ENCODE results near the gene PCDHB11.
"Not testable (repeated sequence)": the region's sequence is repeated elsewhere in the genome, so short reads cannot be mapped to it uniquely, and the experiment has no call there.

The PCDHB11 gene

DNA sequence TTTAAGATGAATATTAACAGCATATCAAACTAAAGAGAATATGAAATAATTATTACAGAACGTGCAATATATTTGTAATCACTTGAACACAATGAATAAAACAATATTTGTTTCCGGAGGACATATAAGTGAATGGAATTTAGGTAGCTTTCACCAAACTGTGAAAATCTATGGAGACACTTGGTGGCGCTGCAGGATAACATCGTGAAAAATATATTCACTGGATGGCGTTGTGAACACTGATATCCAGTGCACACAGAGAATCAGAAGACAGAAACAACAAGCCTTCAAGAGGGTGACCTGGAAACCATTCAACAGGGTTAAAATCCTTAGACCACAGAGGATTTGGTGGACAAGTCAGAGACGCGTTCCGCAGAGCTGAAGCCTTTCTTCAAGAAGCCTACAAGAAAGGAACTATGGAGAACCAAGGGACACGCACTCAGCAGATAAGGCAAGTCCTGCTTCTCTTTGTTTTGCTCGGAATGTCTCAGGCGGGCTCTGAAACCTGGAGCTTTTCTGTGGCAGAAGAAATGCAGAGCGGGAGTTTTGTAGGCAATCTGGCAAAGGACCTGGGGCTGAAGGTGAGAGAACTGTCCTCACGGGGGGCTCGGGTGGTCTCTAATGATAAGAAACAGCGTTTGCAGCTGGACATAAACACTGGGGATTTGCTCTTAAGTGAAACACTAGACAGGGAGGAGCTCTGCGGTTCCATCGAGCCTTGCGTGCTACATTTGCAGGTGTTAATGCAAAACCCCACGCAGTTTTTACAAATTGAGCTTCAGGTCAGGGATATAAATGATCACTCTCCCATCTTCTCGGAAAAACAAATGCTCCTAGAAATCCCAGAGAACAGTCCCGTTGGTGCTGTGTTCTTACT is at the start of gene PCDHB11:
Gene PCDHB11 (plus strand): TSS at position 269 of the 877 bp plus-strand sequence. CDS start 148 bp downstream, at position 417.
- H3K4me3 ChIP-seq (ENCODE audit: low read depth, low read length): peak within 1 kb of the TSS; percentile 40
- no peak for DNase-seq (ENCODE audit: low read depth)
- TF ChIP-seq, protein P1, sequence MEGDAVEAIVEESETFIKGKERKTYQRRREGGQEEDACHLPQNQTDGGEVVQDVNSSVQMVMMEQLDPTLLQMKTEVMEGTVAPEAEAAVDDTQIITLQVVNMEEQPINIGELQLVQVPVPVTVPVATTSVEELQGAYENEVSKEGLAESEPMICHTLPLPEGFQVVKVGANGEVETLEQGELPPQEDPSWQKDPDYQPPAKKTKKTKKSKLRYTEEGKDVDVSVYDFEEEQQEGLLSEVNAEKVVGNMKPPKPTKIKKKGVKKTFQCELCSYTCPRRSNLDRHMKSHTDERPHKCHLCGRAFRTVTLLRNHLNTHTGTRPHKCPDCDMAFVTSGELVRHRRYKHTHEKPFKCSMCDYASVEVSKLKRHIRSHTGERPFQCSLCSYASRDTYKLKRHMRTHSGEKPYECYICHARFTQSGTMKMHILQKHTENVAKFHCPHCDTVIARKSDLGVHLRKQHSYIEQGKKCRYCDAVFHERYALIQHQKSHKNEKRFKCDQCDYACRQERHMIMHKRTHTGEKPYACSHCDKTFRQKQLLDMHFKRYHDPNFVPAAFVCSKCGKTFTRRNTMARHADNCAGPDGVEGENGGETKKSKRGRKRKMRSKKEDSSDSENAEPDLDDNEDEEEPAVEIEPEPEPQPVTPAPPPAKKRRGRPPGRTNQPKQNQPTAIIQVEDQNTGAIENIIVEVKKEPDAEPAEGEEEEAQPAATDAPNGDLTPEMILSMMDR (IDR thresholded peaks at IDR 0.05; ENCODE audit: control insufficient read depth, extremely low read depth, insufficient read depth): peak; percentile 56

DNA sequence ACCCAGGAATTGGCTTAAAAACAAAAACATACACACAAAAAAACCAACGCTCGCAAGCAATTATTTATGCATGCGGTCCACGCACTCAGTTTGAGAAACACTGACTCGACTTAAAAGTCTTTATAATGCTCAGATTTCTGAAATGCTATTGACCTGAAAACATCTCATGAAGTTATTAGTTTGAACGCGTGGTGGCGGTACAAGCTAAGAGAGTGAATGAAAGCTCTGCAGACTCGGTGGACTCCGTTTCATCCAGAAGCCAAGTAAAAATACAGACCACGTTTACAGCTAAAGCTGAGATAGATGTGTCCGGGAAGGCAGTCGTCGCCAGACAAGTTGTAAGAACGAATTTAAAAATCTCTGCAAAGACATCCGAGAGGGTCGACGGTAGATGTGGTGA is 49.6 kb upstream of the PCDHB11 start, which contains the start of gene PCDHB6:
Gene PCDHB6 (plus strand): TSS at position 246 of the 400 bp plus-strand sequence. CDS start 201 bp downstream, outside the sequence.
- no peak within 1 kb of the TSS for H3K4me3 ChIP-seq (ENCODE audit: low read depth, low read length)
- no peak for DNase-seq (ENCODE audit: low read depth)
- TF ChIP-seq, protein P1 (IDR thresholded peaks at IDR 0.05; ENCODE audit: control insufficient read depth, extremely low read depth, insufficient read depth): peak; percentile 32

DNA sequence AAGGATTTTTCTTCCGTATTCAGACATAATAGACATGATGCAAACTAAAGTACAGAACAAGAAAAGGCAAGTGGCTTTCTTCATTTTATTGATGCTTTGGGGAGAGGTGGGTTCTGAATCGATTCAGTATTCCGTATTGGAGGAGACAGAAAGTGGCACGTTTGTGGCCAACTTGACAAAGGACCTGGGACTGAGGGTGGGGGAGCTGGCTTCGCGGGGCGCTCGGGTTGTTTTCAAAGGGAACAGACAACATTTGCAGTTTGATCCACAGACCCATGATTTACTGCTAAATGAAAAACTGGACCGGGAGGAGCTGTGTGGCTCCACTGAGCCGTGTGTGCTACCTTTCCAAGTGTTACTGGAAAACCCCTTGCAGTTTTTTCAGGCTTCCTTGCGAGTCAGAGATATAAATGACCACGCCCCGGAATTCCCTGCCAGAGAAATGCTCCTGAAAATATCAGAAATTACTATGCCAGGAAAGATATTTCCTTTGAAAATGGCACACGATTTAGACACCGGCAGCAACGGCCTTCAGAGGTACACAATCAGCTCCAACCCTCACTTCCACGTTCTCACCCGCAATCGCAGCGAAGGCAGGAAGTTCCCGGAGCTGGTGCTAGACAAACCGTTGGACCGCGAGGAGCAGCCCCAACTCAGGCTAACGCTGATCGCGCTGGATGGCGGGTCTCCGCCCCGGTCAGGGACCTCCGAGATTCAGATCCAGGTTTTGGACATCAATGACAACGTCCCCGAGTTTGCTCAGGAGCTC is 49.0 kb upstream of the PCDHB11 start:
- TF ChIP-seq, protein P1 (IDR thresholded peaks at IDR 0.05; ENCODE audit: control insufficient read depth, extremely low read depth, insufficient read depth): no peak
- DNase-seq (ENCODE audit: low read depth): no peak
- H3K4me3 ChIP-seq (ENCODE audit: low read depth, low read length): no peak overlapping the region

DNA sequence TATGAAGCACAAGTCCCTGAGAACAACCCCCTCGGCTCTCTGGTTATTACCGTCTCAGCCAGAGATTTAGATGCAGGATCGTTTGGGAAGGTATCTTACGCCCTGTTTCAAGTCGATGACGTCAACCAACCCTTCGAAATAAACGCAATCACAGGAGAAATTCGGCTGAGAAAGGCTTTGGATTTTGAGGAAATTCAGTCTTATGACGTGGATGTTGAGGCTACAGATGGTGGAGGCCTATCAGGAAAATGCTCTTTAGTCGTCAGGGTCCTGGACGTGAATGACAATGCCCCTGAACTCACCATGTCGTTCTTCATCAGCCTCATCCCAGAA is 48.5 kb upstream of the PCDHB11 start:
- DNase-seq (ENCODE audit: low read depth): no peak
- TF ChIP-seq, protein P1 (IDR thresholded peaks at IDR 0.05; ENCODE audit: control insufficient read depth, extremely low read depth, insufficient read depth): no peak
- no peak overlapping the region for H3K4me3 ChIP-seq (ENCODE audit: low read depth, low read length)

DNA sequence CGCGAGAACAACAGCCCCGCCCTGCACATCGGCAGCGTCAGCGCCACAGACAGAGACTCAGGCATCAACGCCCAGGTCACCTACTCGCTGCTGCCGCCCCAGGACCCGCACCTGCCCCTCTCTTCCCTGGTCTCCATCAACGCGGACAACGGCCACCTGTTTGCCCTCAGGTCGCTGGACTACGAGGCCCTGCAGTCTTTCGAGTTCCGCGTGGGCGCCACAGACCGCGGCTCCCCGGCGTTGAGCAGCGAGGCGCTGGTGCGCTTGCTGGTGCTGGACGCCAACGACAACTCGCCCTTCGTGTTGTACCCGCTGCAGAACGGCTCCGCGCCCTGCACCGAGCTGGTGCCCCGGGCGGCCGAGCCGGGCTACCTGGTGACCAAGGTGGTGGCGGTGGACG is 47.8 kb upstream of the PCDHB11 start:
- H3K4me3 ChIP-seq (ENCODE audit: low read depth, low read length); DNase-seq (ENCODE audit: low read depth): not testable (repeated sequence)

DNA sequence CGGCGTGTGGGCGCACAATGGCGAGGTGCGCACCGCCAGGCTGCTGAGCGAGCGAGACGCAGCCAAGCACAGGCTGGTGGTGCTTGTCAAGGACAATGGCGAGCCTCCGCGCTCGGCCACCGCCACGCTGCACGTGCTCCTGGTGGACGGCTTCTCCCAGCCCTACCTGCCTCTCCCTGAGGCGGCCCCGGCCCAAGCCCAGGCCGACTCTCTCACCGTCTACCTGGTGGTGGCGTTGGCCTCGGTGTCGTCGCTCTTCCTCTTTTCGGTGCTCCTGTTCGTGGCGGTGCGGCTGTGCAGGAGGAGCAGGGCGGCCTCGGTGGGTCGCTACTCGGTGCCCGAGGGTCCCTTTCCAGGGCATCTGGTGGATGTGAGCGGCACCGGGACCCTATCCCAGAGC is 47.3 kb upstream of the PCDHB11 start:
- H3K4me3 ChIP-seq (ENCODE audit: low read depth, low read length); DNase-seq (ENCODE audit: low read depth): not testable (repeated sequence)

DNA sequence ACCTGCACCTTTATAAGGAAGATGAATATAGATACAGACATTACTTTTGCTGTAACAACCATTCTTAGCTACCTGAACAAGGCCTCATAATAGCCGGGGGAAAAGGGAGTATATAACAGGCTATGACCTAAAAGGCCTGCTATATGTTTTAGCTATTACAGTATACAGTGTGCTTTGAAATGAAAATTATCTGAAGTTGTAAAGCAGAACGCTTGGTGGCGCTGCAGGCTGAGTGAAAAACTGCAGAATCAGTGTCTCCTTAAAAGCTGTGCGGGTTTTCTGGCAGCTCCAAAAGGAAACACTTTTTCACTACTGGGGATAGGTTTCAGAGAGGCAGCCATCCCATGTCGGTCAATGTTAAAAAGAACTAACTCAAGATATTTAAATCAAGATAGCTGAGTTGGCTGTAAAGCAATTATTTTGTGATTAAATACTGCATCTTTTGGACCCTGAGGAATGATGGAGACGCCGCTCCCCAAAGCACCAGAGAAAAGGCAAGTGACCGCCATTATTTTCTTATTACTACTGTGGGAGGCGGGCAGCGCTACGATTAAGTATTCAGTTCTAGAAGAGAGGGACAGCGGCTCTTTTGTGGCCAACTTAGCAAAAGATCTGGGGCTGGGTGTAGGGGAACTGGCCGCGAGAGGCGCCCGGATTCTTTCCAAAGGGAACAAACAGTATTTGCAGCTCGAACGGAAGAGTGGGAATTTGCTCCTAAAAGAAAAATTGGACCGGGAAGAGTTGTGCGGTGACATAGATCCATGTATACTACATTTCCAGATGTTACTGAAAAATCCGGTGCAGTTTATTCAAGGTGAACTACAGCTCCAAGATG is 43.7 kb upstream of the PCDHB11 start:
- DNase-seq (ENCODE audit: low read depth): no peak
- H3K4me3 ChIP-seq (ENCODE audit: low read depth, low read length): no peak overlapping the region
- TF ChIP-seq, protein P1 (IDR thresholded peaks at IDR 0.05; ENCODE audit: control insufficient read depth, extremely low read depth, insufficient read depth): 0 out of 2 replicates have a peak, but pooled peaks have one; percentile 15

DNA sequence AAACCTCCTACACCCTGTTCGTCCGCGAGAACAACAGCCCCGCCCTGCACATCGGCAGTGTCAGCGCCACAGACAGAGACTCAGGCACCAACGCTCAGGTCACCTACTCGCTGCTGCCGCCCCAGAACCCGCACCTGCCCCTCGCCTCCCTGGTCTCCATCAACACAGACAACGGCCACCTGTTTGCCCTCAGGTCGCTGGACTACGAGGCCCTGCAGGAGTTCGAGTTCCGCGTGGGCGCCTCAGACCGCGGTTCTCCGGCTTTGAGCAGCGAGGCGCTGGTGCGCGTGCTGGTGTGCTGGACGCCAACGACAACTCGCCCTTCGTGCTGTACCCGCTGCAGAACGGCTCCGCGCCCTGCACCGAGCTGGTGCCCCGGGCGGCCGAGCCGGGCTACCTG is 42.1 kb upstream of the PCDHB11 start:
- not testable (repeated sequence) for DNase-seq (ENCODE audit: low read depth); H3K4me3 ChIP-seq (ENCODE audit: low read depth, low read length)

DNA sequence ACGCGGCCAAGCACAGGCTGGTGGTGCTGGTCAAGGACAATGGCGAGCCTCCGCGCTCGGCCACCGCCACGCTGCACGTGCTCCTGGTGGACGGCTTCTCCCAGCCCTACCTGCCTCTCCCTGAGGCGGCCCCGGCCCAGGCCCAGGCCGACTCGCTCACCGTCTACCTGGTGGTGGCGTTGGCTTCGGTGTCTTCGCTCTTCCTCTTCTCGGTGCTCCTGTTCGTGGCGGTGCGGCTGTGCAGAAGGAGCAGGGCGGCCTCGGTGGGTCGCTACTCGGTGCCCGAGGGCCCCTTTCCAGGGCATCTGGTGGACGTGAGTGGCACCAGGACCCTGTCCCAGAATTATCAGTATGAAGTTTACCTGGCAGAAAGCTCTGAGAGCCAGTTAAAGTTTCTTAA is 41.5 kb upstream of the PCDHB11 start:
- not testable (repeated sequence) for DNase-seq (ENCODE audit: low read depth); H3K4me3 ChIP-seq (ENCODE audit: low read depth, low read length)

Data from LNCaP clone FGC (cell line).